GM19193 (cell line): ENCODE data around the gene PNLIP.

Experiments used
- POLR2A ChIP-seq: IDR thresholded peaks from 4 replicates; pipeline ENCODE4 v1.6.1; 2011; ENCODE audit not compliant: insufficient read depth, insufficient read length; ENCODE audit errors: extremely low read depth

The PNLIP gene

DNA sequence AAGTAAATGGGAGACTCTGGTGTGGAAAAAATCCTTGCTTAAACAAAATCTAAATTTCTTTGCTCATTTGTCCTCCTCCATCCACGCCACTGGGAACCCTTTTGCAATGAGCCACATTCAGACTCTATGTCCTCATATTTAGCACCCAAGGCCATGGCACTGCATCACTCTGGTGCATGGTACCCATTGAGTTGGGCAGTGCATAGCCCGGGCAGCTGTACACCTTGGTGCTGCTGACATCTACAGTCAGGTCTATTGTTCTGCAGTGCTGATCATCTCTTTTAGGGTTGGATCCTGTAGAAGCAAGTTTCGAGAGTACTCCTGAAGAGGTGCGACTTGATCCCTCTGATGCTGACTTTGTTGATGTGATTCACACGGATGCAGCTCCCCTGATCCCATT lies 51.8 kb downstream of the PNLIP start:
- TF ChIP-seq POLR2A: no peak

DNA sequence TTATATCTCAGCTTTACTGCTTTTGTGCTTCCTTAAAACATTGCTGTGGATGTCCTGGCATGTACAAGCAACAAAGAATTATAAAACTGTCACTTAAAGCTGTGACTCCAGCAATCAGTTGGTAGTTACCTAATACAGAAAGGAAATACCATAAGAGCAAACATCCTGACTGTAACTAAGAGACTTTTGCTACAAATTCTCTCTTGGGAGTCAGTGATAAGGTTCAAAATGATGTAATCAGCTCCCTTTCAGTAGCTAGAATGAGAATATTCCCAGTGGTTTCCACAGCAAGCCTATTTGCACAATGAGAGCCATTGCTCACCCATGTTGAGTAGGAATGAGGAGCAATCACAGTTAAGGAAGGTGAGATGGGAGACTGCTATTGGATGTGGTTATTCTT lies 52.6 kb downstream of the PNLIP start:
- no peak for TF ChIP-seq POLR2A

DNA sequence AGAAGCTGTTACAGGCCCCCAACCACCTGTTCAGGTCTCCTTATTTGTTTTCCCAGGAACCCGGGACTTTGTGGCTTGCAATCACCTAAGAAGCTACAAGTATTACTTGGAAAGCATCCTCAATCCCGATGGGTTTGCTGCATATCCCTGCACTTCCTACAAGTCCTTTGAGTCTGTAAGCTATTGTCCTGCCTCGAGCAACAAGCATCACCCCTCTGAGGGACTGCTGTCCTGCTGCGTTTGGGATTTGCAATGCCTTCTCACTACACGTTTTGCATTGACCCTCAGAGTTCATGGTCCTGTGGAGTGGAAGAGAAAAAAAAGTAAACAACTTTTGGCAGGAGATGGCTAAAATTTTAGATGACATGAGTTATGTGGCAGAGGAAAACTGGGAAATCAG lies 54.3 kb downstream of the PNLIP start:
- TF ChIP-seq POLR2A: no peak

DNA sequence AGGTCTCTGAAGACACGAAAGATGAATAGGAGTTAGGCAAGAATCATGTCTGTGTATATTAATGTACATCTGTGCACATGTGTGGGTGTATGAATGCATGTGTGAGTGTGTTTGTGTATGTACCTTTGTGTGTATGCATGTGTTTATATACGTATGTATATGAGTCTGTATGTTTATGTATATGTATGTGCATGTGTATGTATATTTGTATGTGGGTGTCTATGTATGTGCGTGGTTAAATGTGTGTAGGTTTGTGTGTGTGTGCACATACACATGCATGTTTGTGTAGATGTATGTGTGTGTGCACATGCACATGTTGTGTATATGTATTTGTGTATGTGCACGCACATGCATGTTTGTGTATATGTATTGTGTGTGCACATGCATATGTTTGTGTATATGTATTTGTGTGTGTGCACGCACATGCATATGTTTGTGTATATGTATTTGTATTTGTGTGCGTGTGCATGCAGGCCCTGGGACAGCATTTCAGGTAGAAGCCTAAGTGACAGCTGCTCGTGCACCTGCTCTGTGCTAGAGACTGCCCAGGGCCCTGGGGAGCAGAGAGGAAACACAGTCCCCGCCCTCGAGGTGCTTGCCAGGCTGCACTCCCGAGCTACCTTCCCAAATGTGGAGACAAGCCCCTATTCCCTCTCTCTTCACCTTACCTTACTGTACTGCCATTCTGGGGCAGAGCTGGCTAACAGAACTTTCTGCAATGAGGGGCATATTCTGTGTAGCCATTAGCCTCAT lies 57.1 kb downstream of the PNLIP start:
- no peak for TF ChIP-seq POLR2A

DNA sequence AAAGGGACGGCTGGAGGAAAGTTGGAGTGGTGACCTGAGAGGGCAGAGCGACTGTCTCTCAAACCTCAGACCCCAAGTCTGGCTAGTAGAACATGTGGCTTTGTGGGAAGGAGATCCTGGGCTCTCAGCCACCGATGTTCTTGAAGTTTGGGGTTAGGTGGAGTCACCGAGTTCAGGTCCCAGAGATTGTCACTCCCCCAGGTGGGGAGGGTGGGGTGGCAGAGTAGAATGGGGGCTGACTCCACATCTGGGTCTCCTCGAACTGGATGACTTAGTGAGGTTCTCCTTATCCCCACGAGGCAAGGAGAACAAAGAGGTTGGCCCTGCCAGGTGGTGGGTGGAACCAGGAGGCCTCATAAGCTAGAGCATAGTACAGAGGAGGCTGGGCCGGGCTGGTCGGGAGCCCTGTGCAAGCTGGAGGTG lies 60.3 kb downstream of the PNLIP start:
- no peak for TF ChIP-seq POLR2A

DNA sequence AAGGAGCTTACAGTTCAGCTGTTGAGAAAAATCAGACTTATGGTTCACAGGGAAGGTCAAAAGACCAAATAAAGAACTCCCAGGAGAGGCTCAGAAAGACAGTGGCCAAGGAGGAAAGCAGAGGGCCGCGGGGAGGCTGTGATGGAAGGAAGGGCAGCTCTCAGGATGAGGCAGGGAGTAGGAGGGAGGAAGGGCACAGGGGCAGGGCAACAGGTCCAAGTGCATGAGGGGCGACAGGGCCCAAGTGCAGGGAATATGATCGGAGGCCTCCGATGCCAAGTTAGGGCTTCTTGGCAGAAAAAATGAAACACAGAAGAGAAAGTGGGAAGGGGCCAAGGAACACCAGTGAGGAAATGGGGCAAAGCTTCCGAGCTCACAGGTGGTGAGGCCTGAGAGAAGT lies 61.6 kb downstream of the PNLIP start:
- no peak for TF ChIP-seq POLR2A

DNA sequence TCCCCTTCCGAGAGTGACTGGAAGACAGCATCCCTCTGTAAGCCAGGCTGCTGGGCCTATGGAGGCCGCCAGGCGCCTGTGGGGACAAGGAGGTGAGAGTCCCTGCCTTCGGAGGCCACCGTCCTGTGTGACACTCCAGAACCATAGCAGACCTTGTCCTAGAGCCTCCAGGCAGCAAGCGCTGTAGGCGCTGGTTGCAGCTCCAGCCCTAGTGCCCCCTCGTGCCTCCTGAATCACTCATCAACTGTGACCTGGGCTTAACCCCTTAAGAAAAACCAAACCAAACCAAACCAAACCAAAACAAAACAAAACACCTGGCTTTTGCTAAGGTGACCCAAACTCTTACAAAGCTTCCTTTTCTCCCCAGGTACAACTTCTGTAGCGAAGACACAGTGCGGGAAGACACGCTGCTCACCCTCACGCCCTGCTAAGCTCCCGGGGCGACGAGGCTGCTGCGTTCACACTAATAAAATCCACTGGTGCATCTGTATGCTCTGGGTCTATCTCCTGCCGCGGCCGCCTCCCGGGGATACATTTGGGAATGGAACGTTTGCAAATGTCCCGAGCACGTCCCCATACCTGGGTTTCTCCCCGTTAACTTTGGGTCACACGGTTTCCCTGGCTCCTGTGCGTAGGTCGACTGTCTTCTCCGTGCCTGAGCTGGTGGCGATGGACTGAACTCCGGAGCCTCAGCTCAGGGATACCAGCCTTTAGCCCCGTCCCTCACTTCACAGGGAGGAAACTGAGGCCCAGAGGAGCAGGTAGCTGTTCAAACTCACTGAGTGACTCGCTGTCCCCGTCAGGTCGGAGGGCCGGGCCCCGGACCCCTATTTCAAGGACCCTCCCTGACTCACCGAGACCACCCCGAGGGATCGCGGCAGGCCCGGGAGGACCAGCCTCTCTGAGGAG lies 63.2 kb downstream of the PNLIP start:
- no peak for TF ChIP-seq POLR2A

DNA sequence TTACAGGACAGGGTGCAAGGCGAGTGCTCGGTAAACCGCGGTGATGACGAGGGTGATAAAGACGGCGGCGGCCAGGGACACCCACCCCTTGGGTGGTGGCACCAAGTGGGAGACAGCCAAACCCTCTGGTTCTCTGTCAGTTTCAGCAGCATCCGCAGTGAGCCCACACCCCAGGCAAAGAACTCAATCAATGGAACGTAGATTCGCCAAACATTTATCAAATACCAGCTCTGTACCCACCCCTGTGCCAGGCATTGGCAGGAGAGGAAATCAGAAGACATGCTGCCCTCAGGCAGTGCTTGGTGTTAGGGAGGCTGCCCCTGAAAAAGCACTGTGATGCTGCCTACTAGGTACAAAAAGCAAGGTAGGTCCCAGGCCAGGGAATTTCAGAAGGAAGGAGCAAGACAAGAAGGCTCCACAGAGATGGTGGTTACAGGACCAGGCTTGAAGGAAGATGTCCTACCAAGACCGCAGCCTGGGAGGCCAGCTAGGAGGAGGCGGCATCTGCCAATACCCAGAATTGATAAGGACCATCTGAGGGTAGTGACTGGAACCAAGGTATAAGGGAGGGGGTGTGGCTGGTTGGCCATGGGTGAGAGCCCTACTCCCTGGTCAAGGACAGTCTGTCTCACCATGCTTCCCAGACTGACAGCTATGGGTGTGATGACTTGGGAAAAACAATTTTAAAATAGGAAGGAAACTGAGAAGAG lies 64.9 kb downstream of the PNLIP start:
- no peak for TF ChIP-seq POLR2A

DNA sequence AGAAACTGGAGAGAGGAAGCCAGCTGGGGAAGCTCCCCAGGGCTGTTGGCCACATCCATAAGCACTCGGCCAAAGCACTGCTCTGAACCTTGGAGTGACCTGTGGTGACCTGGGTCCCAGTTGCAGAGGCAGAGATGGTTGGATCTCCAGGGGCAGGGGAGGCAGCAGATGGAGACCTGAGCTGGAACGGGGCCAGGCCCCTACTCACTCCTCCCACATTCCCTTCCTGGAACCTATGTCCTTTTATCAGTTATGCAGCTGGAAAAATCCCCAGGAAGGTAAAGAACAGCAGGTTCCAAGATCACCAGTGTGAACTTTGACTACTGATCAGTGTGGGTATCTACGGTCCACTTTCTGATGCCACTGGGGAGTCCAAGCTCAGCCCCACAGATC lies 65.4 kb downstream of the PNLIP start:
- TF ChIP-seq POLR2A: no peak

DNA sequence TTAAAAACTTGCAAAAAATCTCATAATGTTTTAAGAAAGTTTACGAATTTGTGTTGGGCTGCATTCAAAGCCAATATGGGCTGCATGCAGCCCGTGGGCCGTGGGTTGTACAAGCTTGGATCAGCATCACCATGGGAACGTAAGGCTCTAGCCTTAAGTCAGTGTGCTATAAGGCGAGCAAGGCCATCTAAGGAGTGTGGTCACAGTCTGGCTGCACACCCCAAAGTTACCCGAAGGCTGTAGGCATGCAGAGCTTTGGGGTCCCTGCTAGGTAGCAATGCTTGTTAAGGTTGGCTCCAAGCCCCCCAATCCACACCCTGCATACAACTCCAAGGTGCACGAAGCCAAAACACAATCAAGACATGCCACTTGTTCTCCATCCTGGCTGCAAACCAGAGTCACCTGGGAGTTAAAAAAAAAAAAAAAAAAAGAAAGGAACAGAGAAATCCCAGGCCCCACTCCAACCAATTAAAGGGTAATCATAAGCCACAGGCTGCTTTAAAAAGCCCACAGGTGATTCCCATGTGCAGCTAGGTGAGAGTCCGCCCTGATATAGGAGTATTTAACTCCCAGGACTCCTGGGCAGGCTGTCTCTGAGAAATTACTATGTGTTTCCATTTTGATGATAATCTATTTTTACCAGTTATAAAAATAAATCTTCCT lies 66.5 kb downstream of the PNLIP start:
- no peak for TF ChIP-seq POLR2A

DNA sequence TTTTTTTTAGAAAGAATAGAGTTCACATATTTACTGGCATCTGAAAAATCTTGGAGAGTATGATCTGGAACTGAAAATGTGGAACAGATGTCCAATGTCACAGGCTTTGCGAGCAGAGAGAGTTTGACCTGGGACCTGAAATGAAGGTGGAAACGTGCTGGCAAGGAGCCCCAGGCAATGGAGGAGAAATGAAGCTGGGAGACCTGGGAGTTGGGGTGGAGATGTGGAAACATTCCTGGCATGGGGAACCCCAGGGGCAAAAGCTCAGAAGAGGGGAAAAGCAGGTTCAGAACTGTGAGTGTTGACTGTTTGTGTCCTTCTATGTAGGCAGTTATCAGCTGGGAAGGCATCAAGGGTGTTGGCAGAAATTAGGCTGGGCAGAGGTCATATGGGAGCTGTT lies 67.7 kb downstream of the PNLIP start:
- no peak for TF ChIP-seq POLR2A

DNA sequence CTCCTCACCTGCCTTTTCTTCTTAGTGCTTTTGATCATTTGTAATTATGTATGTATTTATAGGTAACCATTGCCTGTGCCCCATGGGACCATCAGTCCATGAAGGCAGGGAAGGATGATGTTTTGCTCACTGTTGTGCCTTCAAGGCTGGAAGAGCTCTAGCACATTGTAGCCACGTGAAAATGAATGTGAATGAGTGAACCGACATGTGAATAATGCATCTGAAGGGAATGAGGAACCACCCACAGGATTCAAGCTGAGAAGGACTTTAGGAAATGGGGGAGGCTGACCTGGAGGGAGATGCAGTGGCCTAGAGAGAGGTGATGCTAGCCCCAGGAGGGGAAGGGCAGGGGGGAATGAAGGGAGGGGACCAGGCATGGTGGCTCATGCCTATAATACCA lies 69.1 kb downstream of the PNLIP start:
- TF ChIP-seq POLR2A: no peak

DNA sequence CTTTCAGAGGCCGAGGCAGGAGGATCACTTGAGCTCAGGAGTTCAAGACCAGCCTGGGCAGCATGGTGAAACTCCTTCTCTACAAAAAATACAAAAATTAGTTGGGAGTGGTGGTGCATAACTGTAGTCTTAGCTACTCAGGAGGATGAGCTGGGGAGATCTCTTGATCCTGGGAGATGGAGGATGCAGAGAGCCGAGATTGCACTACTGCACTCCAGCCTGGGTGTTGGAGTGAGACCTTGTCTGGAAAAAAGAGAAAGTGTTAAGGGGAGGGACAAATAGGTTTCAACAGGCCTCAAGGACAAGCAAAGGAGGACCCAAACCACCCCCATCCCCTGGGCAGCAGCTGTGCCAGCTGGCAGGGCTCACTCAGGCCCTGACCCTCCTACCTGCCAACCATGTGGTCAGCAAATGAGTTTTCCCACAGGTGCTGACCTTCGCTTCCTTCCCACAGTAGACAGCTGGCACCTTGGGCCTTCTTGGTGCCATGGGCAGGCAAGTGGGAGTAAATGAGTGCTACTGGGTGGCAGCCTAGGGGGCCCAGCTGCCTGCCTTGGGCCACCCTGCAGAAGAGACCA lies 69.6 kb downstream of the PNLIP start:
- TF ChIP-seq POLR2A: no peak
